ENCODE data around the gene METAP2. TPM values are rescaled to one million over a fixed set of nuclear protein-coding genes. Genes with fewer than 3 reads are reported as not detected.

METAP2 gene
- total RNA-seq, 2 donors from 2014 or later: 24.5 to 87.6 TPM

DNA sequence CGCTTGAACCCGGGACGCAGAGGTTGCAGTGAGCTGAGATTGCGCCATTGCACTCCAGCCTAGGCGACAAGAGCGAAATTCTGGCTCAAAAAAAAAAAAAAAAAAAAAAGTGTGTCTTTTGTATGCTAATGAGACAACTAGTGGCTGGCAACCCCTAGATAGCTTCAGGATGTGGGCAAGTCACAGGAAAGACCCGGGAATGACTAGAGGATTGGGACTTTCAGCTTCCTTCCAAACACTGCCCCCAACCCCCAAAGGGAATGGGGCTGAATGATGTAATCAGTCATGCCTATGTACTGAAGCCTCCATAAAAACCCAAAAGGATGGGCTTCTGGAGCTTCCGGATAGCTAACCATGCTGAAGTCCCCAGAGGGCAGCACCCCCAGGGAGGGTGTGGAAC, 48.7 kb downstream of the METAP2 start:
- DNase-seq (ENCODE audit: low spot score) (no peak), ATAC-seq (ENCODE audit: insufficient number of reproducible peaks, low FRiP score, low read depth) (no peak)
- H3K27me3 ChIP-seq (replicated peaks; ENCODE audit: insufficient read depth): no peaks in the 10 kb centered on the region
- H3K27ac ChIP-seq: no peak overlapping the region
- peaks cover 10% of the 10 kb centered on the region for H3K36me3 ChIP-seq
- no peaks in the 10 kb centered on the region for H3K9me3 ChIP-seq
- H3K4me3 ChIP-seq: no peak overlapping the region
- H3K4me1 ChIP-seq (ENCODE audit: control insufficient read depth in 1 of 2, low read depth in 2 of 2): no peaks in the 10 kb centered on the region
- TF ChIP-seq, protein P1, sequence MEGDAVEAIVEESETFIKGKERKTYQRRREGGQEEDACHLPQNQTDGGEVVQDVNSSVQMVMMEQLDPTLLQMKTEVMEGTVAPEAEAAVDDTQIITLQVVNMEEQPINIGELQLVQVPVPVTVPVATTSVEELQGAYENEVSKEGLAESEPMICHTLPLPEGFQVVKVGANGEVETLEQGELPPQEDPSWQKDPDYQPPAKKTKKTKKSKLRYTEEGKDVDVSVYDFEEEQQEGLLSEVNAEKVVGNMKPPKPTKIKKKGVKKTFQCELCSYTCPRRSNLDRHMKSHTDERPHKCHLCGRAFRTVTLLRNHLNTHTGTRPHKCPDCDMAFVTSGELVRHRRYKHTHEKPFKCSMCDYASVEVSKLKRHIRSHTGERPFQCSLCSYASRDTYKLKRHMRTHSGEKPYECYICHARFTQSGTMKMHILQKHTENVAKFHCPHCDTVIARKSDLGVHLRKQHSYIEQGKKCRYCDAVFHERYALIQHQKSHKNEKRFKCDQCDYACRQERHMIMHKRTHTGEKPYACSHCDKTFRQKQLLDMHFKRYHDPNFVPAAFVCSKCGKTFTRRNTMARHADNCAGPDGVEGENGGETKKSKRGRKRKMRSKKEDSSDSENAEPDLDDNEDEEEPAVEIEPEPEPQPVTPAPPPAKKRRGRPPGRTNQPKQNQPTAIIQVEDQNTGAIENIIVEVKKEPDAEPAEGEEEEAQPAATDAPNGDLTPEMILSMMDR (IDR thresholded peaks at IDR 0.05): no peak

DNA sequence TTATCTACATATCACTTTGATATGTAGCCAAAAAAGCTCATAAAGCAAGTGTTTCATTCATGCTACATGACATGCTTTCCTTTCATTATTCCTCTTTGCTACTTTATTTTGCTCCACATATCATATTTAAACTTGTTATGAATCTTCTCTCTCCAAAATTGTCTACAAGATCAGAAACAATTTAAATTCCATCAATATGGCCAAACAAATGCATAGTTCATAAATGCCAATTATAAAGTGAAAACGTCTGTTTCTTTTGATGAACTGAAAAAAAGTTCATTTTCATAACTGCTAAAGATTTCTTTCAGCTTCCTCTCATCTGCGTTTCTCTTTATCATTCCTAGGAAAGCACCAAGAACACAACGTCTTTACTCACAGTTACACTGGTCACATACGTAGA, 54.5 kb downstream of the METAP2 start:
- ATAC-seq (ENCODE audit: insufficient number of reproducible peaks, low FRiP score, low read depth): no peak

DNA sequence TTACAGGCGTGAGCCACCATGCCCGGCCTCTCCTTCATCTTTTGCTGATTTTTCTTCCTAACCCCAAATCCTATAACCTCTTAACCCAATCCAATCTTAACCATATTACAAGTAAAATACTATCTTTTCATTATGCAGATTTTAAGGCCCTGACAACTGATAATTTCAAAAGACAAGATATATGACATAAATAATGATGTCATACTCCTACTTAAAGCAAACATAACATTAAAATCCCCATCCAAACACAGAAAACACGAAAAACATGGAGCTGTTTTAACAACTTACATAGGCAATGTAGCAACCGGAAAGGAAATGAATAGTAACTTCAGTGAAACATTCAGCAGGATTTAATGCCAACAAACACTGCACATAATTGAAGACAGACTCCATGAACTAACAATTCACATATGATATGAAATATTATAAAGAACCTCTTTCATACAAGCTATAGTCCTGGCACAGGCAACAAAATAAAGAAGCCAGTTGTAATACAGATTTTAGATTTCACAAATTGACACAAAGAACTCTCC, 55.8 kb downstream of the METAP2 start:
- no peak for ATAC-seq (ENCODE audit: insufficient number of reproducible peaks, low FRiP score, low read depth)
- Histone ChIP-seq H3K27ac (no peak overlapping the region), H3K4me3 (no peak overlapping the region), H3K9me3 (no peaks in the 10 kb centered on the region), H3K36me3 (no peaks in the 10 kb centered on the region), H3K4me1 (ENCODE audit: control insufficient read depth in 1 of 2, low read depth in 2 of 2) (peaks cover 0 to 15% of the 10 kb centered on the region in 2 donors), H3K27me3 (replicated peaks; ENCODE audit: insufficient read depth) (no peaks in the 10 kb centered on the region)
- TF ChIP-seq, protein P1 (IDR thresholded peaks at IDR 0.05): no peak
- DNase-seq (ENCODE audit: low spot score): no peak

More for the DNA sequence above, 54.5 kb downstream of the METAP2 start:
- peaks cover 0 to 5% of the 10 kb centered on the region in 2 donors for H3K4me1 ChIP-seq (ENCODE audit: control insufficient read depth in 1 of 2, low read depth in 2 of 2)
- H3K4me3 ChIP-seq: no peak overlapping the region
- no peaks in the 10 kb centered on the region for H3K27me3 ChIP-seq (replicated peaks; ENCODE audit: insufficient read depth)
- no peaks in the 10 kb centered on the region for H3K36me3 ChIP-seq
- no peak for DNase-seq (ENCODE audit: low spot score)
- TF ChIP-seq, protein P1 (IDR thresholded peaks at IDR 0.05): no peak
- no peak overlapping the region for H3K27ac ChIP-seq
- H3K9me3 ChIP-seq: no peaks in the 10 kb centered on the region

DNA sequence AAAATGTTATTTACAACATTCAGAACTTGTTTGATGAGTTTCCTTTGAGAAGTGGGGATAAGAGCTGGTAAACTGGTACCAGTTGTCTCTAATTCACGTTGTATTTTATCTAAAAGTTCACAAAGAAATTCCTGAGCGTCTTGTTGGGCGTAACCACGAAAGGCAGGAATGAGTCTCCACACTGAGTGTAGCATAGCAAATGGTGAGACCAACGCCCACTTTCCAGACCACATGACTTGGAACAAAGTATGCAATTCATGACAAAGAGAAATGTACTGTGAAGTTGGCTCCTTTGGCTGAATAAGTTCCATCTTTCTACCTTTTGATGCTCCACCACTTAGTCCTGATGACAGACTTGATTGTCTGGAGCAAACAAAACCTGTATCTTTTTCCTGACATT, 58.9 kb downstream of the METAP2 start:
- H3K36me3 ChIP-seq: no peaks in the 10 kb centered on the region
- H3K4me1 ChIP-seq (ENCODE audit: control insufficient read depth in 1 of 2, low read depth in 2 of 2): peaks cover 0 to 15% of the 10 kb centered on the region in 2 donors
- TF ChIP-seq, protein P1 (IDR thresholded peaks at IDR 0.05): no peak
- no peak overlapping the region for H3K4me3 ChIP-seq
- H3K27me3 ChIP-seq (replicated peaks; ENCODE audit: insufficient read depth): no peaks in the 10 kb centered on the region
- H3K9me3 ChIP-seq: no peaks in the 10 kb centered on the region
- no peak overlapping the region for H3K27ac ChIP-seq
- ATAC-seq (ENCODE audit: insufficient number of reproducible peaks, low FRiP score, low read depth) (no peak), DNase-seq (ENCODE audit: low spot score) (no peak)

DNA sequence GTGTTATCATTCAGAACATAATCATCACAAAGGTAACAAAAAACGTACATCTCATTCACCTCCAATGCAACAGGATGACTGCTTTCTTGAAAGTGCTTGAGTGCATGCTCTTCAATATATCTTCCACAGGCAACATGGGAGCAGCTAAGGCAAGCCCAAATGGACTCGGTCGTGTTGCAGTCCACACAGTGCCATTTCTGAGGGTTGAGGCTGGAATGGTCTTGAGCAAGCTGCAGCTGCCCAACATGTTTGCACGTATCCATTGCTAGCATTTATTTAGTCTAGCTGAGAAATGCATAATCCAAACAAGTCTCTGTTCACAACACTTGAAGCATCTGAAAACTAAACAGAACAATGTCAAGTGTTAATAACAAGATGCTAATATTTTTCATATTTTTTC, 60.0 kb downstream of the METAP2 start:
- ATAC-seq (ENCODE audit: insufficient number of reproducible peaks, low FRiP score, low read depth) (no peak), DNase-seq (ENCODE audit: low spot score) (no peak)
- no peaks in the 10 kb centered on the region for H3K27me3 ChIP-seq (replicated peaks; ENCODE audit: insufficient read depth)
- H3K27ac ChIP-seq: no peak overlapping the region
- peaks cover 0 to 15% of the 10 kb centered on the region in 2 donors for H3K4me1 ChIP-seq (ENCODE audit: control insufficient read depth in 1 of 2, low read depth in 2 of 2)
- H3K9me3 ChIP-seq: no peaks in the 10 kb centered on the region
- no peak overlapping the region for H3K4me3 ChIP-seq
- no peaks in the 10 kb centered on the region for H3K36me3 ChIP-seq
- TF ChIP-seq, protein P1 (IDR thresholded peaks at IDR 0.05): no peak
